H9 (cell line): Measurements from ENCODE around the gene FRMD1. TPM values are rescaled to one million over a fixed set of nuclear protein-coding genes. Genes with fewer than 3 reads are reported as not detected.

Experiments used
- DNase-seq: peaks from one replicate; pipeline ENCODE4 v3.0.0-alpha.2; 2017
- H2AFZ ChIP-seq: one replicate; pipeline ENCODE4 v1.6.1; 2013; ENCODE audit warnings: mild to moderate bottlenecking, low read length, control low read depth, moderate library complexity
- H2AK5ac ChIP-seq: 2 replicates; pipeline ENCODE4 v1.6.1; 2013; ENCODE audit warnings: low read length, control low read depth, mixed read lengths; ENCODE audit not compliant: insufficient read length
- H2BK120ac ChIP-seq: one replicate; pipeline ENCODE4 v1.6.1; 2013; ENCODE audit warnings: low read depth, mild to moderate bottlenecking, low read length, control low read depth, inconsistent platforms; ENCODE audit not compliant: poor library complexity, severe bottlenecking
- H2BK12ac ChIP-seq: 2 replicates; pipeline ENCODE4 v1.6.1; 2013; ENCODE audit warnings: low read length, control low read depth, mixed read lengths, low read depth; ENCODE audit not compliant: insufficient read length
- H2BK15ac ChIP-seq: 2 replicates; pipeline ENCODE4 v1.6.1; 2013; ENCODE audit warnings: low read depth, low read length, control low read depth
- H2BK20ac ChIP-seq: one replicate; pipeline ENCODE4 v1.6.1; 2013; ENCODE audit warnings: low read depth, mild to moderate bottlenecking, low read length, control low read depth, inconsistent platforms; ENCODE audit not compliant: poor library complexity, severe bottlenecking
- H2BK5ac ChIP-seq: 2 replicates; pipeline ENCODE4 v1.6.1; 2013; ENCODE audit warnings: low read length, control low read depth, mixed read lengths; ENCODE audit not compliant: insufficient read length
- H3K14ac ChIP-seq: 2 replicates; pipeline ENCODE4 v1.6.1; 2013; ENCODE audit warnings: low read length, control low read depth; ENCODE audit not compliant: insufficient read depth
- H3K18ac ChIP-seq: 2 replicates; pipeline ENCODE4 v1.6.1; 2013; ENCODE audit warnings: low read depth, mild to moderate bottlenecking, mixed read lengths, low read length, control low read depth; ENCODE audit not compliant: insufficient read length
- H3K23ac ChIP-seq: 2 replicates; pipeline ENCODE4 v1.6.1; 2013; ENCODE audit warnings: low read length, control low read depth, mixed read lengths, low read depth; ENCODE audit not compliant: insufficient read length
- H3K23me2 ChIP-seq: 2 replicates; pipeline ENCODE4 v1.6.1; 2013; ENCODE audit warnings: low read depth, mild to moderate bottlenecking, mixed read lengths, low read length, control low read depth; ENCODE audit not compliant: insufficient read length, poor library complexity, severe bottlenecking
- H3K27ac ChIP-seq: 2 replicates; pipeline ENCODE4 v1.5.1; 2013; ENCODE audit warnings: low read length, control low read depth, mixed read lengths, low read depth; ENCODE audit not compliant: insufficient read length
- H3K27me3 ChIP-seq: 2 replicates; pipeline ENCODE4 v1.6.1; 2013; ENCODE audit warnings: low read length, control low read depth, inconsistent platforms; ENCODE audit not compliant: insufficient read depth
- H3K4ac ChIP-seq: 2 replicates; pipeline ENCODE4 v1.6.1; 2013; ENCODE audit warnings: low read depth, mild to moderate bottlenecking, control low read depth, inconsistent platforms, low read length, moderate library complexity
- H3K4me1 ChIP-seq: 2 replicates; pipeline ENCODE4 v1.6.1; 2013; ENCODE audit warnings: low read length, control low read depth, inconsistent platforms; ENCODE audit not compliant: insufficient read depth
- H3K4me2 ChIP-seq: 2 replicates; pipeline ENCODE4 v1.6.1; 2013; ENCODE audit warnings: low read length, control low read depth, mixed read lengths; ENCODE audit not compliant: insufficient read length, insufficient read depth
- H3K56ac ChIP-seq: 2 replicates; pipeline ENCODE4 v1.6.1; 2013; ENCODE audit warnings: low read depth, mild to moderate bottlenecking, mixed read lengths, low read length, control low read depth; ENCODE audit not compliant: insufficient read length
- H3K79me1 ChIP-seq: 2 replicates; pipeline ENCODE4 v1.6.1; 2013; ENCODE audit warnings: low read depth, mild to moderate bottlenecking, moderate library complexity, low read length, control low read depth, inconsistent platforms; ENCODE audit not compliant: insufficient read depth, poor library complexity, severe bottlenecking
- H3K79me2 ChIP-seq: 2 replicates; pipeline ENCODE4 v1.6.1; 2013; ENCODE audit warnings: low read length, control low read depth, inconsistent platforms; ENCODE audit not compliant: insufficient read depth
- H3K9ac ChIP-seq: 2 replicates; pipeline ENCODE4 v1.6.1; 2013; ENCODE audit warnings: low read length, control low read depth, mixed read lengths; ENCODE audit not compliant: insufficient read length; ENCODE audit errors: extremely low read depth
- H3K9me3 ChIP-seq: one replicate; pipeline ENCODE4 v1.6.1; 2013; ENCODE audit warnings: low read depth, low read length, inconsistent platforms; ENCODE audit not compliant: control insufficient read depth
- H3T11ph ChIP-seq: one replicate; pipeline ENCODE4 v1.6.1; 2013; ENCODE audit warnings: mild to moderate bottlenecking, low read length, control low read depth, inconsistent platforms
- H4K20me1 ChIP-seq: one replicate; pipeline ENCODE4 v1.6.1; 2013; ENCODE audit not compliant: control insufficient read depth, insufficient read length, insufficient read depth
- H4K5ac ChIP-seq: 2 replicates; pipeline ENCODE4 v1.6.1; 2013; ENCODE audit warnings: low read depth, mild to moderate bottlenecking, mixed read lengths, low read length, control low read depth; ENCODE audit not compliant: insufficient read length
- H4K8ac ChIP-seq: replicated peaks from 2 replicates; pipeline ENCODE4 v1.6.1; 2013; ENCODE audit warnings: low read length, control low read depth, mixed read lengths, low read depth; ENCODE audit not compliant: insufficient read length
- H4K91ac ChIP-seq: 2 replicates; pipeline ENCODE4 v1.6.1; 2013; ENCODE audit warnings: low read depth, mild to moderate bottlenecking, moderate library complexity, mixed read lengths, low read length, control low read depth; ENCODE audit not compliant: insufficient read length
- H3K27ac Mint-ChIP-seq, 3 experiments: 2 replicates in 2 of 3; 3 replicates in 1 of 3; pipeline ENCODE4 v1.8.0; 2020 to 2021; ENCODE audit warnings: mixed read lengths in 3 of 3, mild to moderate bottlenecking in 1 of 3, moderate library complexity in 1 of 3
- H3K27me3 Mint-ChIP-seq: 2 replicates; pipeline ENCODE4 v1.8.0; 2021; ENCODE audit warnings: low read depth, mild to moderate bottlenecking, moderate library complexity, mixed read lengths
- H3K36me3 Mint-ChIP-seq, 3 experiments: 2 replicates in 2 of 3; 3 replicates in 1 of 3; pipeline ENCODE4 v1.8.0; 2020 to 2021; ENCODE audit warnings: low read depth in 3 of 3, mixed read lengths in 3 of 3; ENCODE audit not compliant: insufficient read depth in 1 of 3
- H3K4me1 Mint-ChIP-seq, 2 experiments: 2 replicates each; pipeline ENCODE4 v1.8.0; 2020; ENCODE audit warnings: mixed read lengths in 2 of 2
- H3K4me3 Mint-ChIP-seq, 2 experiments: 2 replicates in 1 of 2; 3 replicates in 1 of 2; pipeline ENCODE4 v1.8.0; 2020 to 2021; ENCODE audit warnings: mild to moderate bottlenecking in 2 of 2, mixed read lengths in 2 of 2, moderate library complexity in 1 of 2
- H3K9me3 Mint-ChIP-seq, 2 experiments: 2 replicates in 1 of 2; 3 replicates in 1 of 2; pipeline ENCODE4 v1.8.0; 2020; ENCODE audit warnings: mild to moderate bottlenecking in 2 of 2, mixed read lengths in 2 of 2, moderate library complexity in 1 of 2
- CTCF ChIP-seq: fragments of 200-600 bp; sonication (generic); conservative IDR thresholded peaks from 3 replicates; pipeline ENCODE4 v1.8.0; 2021; ENCODE audit warnings: antibody characterized with exemption, mild to moderate bottlenecking
- WGBS: extraction: QIAGEN DNeasy Blood & Tissue Kit; methylation state at CpG from one replicate; pipeline ENCODE4 v1.1.7; 2013; ENCODE audit warnings: missing lambda C conversion rate, low lambda C conversion rate, mixed read lengths; ENCODE audit not compliant: insufficient read length; ENCODE audit errors: extremely low coverage; 5-methylcytosine and 5-hydroxymethylcytosine counted together
- total RNA-seq: library from RNA; stranded (reverse); gene quantifications from 2 replicates; pipeline ENCODE4 v1.2.1, GENCODE V29; 2021

FRMD1 gene
- total RNA-seq, 1 experiment from 2014 or later, result not detected

GRCh38 chr6:168035098-168035660 lies 43.8 kb downstream of the FRMD1 start:
- H4K20me1 ChIP-seq, result no peaks in the 10 kb centered on the region
- peaks cover 4% of the 10 kb centered on the region; the same call in 1 of the 2 replicates for H3K4me1 ChIP-seq
- 0 out of 2 replicates have a peak overlapping the region, but pooled peaks have one; percentile 27 for H3K14ac ChIP-seq
- WGBS, result no CpG with 5 or more reads among the region's 45 CpGs
- peak overlapping the region; percentile 43 for H3K18ac ChIP-seq
- no peaks in the 10 kb centered on the region for H3K79me1 ChIP-seq
- peaks cover 22% of the 10 kb centered on the region for H3K9me3 ChIP-seq
- H3K4me3 Mint-ChIP-seq, result peak overlapping the region; percentile 57 to 78
- no peaks in the 10 kb centered on the region for H3K27me3 ChIP-seq
- H2BK12ac ChIP-seq, result no peak overlapping the region
- no peak overlapping the region for H3K27ac ChIP-seq
- no peak overlapping the region for H3K56ac ChIP-seq
- H3K4me2 ChIP-seq, result peak overlapping the region; percentile 2
- H3K23ac ChIP-seq, result no peak overlapping the region
- H3K79me2 ChIP-seq, result no peaks in the 10 kb centered on the region
- peaks cover 15 to 31% (median 22%) of the 10 kb centered on the region in 3 experiments for H3K36me3 Mint-ChIP-seq
- no peak overlapping the region for H3K4ac ChIP-seq
- H2BK120ac ChIP-seq, result no peak overlapping the region
- H2BK15ac ChIP-seq, result no peak overlapping the region
- peaks cover 42% of the 10 kb centered on the region in 2 experiments for H3K9me3 Mint-ChIP-seq
- peak; percentile 83 for DNase-seq
- no peak overlapping the region for H4K8ac ChIP-seq
- no peak overlapping the region for H2BK20ac ChIP-seq
- peak overlapping the region in 2 of 3 experiments; percentile 75 to 81; a peak in 3 of 7 replicates for H3K27ac Mint-ChIP-seq
- no peak overlapping the region for H3K9ac ChIP-seq
- H3K27me3 Mint-ChIP-seq, result peaks cover 31% of the 10 kb centered on the region
- H3K23me2 ChIP-seq, result peaks cover 3% of the 10 kb centered on the region
- H2AFZ ChIP-seq, result no peak overlapping the region
- no peak overlapping the region for H3T11ph ChIP-seq
- no peak for TF ChIP-seq CTCF
- H4K5ac ChIP-seq, result no peak overlapping the region
- no peak overlapping the region for H2AK5ac ChIP-seq
- H3K4me1 Mint-ChIP-seq, result peaks cover 46 to 49% of the 10 kb centered on the region in 2 experiments
- no peak overlapping the region for H2BK5ac ChIP-seq
- H4K91ac ChIP-seq, result no peak overlapping the region
